Stimulated activated CD8-positive, alpha-beta memory T cell treated with anti-CD3 and anti-CD28 coated beads, Interleukin-12 subunit alpha, Interleukin-12 subunit beta, amount 100 ng/mL, for 1 hour (primary cell): ENCODE data around the gene WDR83.
A peak's percentile ranks its signal among the peaks of the same experiment; 100 is the strongest.
"Not testable (repeated sequence)": the region's sequence is repeated elsewhere in the genome, so short reads cannot be mapped to it uniquely, and the experiment has no call there.

Experiments
- DNase-seq: peaks from one replicate; pipeline ENCODE4 v3.0.0-alpha.2; 2020; ENCODE audit warnings: low read depth

The WDR83 gene

GRCh38 chr19:12685831-12686230, 19.2 kb downstream of the WDR83 start:
- DNase-seq, result no peak

- no peak for DNase-seq
These were observed 21.0 kb downstream of the WDR83 start, which contains the start of gene GNG14 for GRCh38 chr19:12687496-12688196. Gene GNG14 (plus strand): TSS chr19:12687998. CDS start chr19:12688049, 51 bp downstream.

- DNase-seq, result no peak
These were observed 22.4 kb downstream of the WDR83 start for GRCh38 chr19:12689012-12689411.

- DNase-seq, result no peak
These were observed 23.1 kb downstream of the WDR83 start for GRCh38 chr19:12689581-12690216.

- no peak for DNase-seq
These were observed 26.4 kb downstream of the WDR83 start for GRCh38 chr19:12692960-12693359.

GRCh38 chr19:12694641-12695040, 28.0 kb downstream of the WDR83 start:
- no peak for DNase-seq

- no peak for DNase-seq
These were observed 28.5 kb downstream of the WDR83 start for GRCh38 chr19:12695096-12695495.

- no peak for DNase-seq
These were observed 28.9 kb downstream of the WDR83 start for GRCh38 chr19:12695514-12695913.

- no peak for DNase-seq
These were observed 29.4 kb downstream of the WDR83 start for GRCh38 chr19:12695997-12696365.

GRCh38 chr19:12696366-12697335, 30.0 kb downstream of the WDR83 start, which contains the start of gene FBXW9:
Gene FBXW9 (minus strand): TSS chr19:12696631. CDS start chr19:12696581, 50 bp downstream.
- DNase-seq, result peak; percentile 98

GRCh38 chr19:12697425-12697824, 30.8 kb downstream of the WDR83 start:
- not testable (repeated sequence) for DNase-seq

- no peak for DNase-seq
These were observed 31.5 kb downstream of the WDR83 start for GRCh38 chr19:12698138-12698537.

GRCh38 chr19:12701596-12702282, 35.1 kb downstream of the WDR83 start:
- no peak for DNase-seq

GRCh38 chr19:12703046-12703445, 36.4 kb downstream of the WDR83 start:
- DNase-seq, result no peak

- DNase-seq, result no peak
These were observed 38.6 kb downstream of the WDR83 start for GRCh38 chr19:12705169-12705568.

- DNase-seq, result no peak
These were observed 39.2 kb downstream of the WDR83 start for GRCh38 chr19:12705654-12706331.

GRCh38 chr19:12706332-12706718, 39.7 kb downstream of the WDR83 start:
- no peak for DNase-seq

- no peak for DNase-seq
These were observed 42.0 kb downstream of the WDR83 start for GRCh38 chr19:12708641-12709040.

- DNase-seq, result no peak
These were observed 44.6 kb downstream of the WDR83 start for GRCh38 chr19:12711187-12711586.

GRCh38 chr19:12712077-12712476, 45.5 kb downstream of the WDR83 start:
- not testable (repeated sequence) for DNase-seq

GRCh38 chr19:12713304-12713703, 46.7 kb downstream of the WDR83 start:
- DNase-seq, result not testable (repeated sequence)
